CD4-positive, alpha-beta T cell (primary cell): ENCODE measurements around the gene CARS1. TPM values are rescaled to one million over a fixed set of nuclear protein-coding genes. Genes with fewer than 3 reads are reported as not detected.

Experiments
- ATAC-seq: fragments of 200-7000 bp; cut with Tn5 transposase; one replicate; pipeline ENCODE4 v1.10.0; 2022; ENCODE audit warnings: mild to moderate bottlenecking; ENCODE audit not compliant: poor library complexity
- CTCF ChIA-PET: fragments of 350-600 bp; sonication (Branson Sonifier 250); formaldehyde crosslinking; loops from one replicate; lab custom pipeline; 2021; ENCODE audit warnings: antibody characterized with exemption, inconsistent platforms; lab: Charles Lee
- POLR2A ChIA-PET: fragments of 350-600 bp; sonication (Branson Sonifier 250); formaldehyde crosslinking; loops from one replicate; lab custom pipeline; 2021; ENCODE audit warnings: antibody characterized with exemption, inconsistent platforms; lab: Charles Lee
- DNase-seq, 14 experiments: peaks; one replicate each; pipeline ENCODE4 v3.0.0-alpha.2; 2013 to 2020; ENCODE audit warnings: mixed read lengths in 2 of 14
- H3K27ac ChIP-seq, 2 donors: one replicate each; pipeline versions ENCODE4 v1.5.1 to v1.7.0; 2013; ENCODE audit warnings: low read length in 2 of 2, low read depth in 1 of 2, mild to moderate bottlenecking in 1 of 2
- H3K27me3 ChIP-seq, 2 experiments: 1 replicate in 1 of 2; 2 replicates in 1 of 2; pipeline versions ENCODE4 v1.6.1 to v1.7.0; 2013; ENCODE audit warnings: low read length in 2 of 2, control low read depth in 1 of 2, mild to moderate bottlenecking in 1 of 2, moderate library complexity in 1 of 2; ENCODE audit not compliant: insufficient read depth in 2 of 2, control insufficient read depth in 1 of 2
- H3K36me3 ChIP-seq: one replicate; pipeline ENCODE4 v1.6.1; 2013; ENCODE audit warnings: low read length, control low read depth; ENCODE audit not compliant: insufficient read depth
- H3K4me1 ChIP-seq: one replicate; pipeline ENCODE4 v1.6.1; 2013; ENCODE audit warnings: low read length, control low read depth; ENCODE audit not compliant: insufficient read depth
- H3K4me3 ChIP-seq: one replicate; pipeline ENCODE4 v1.5.1; 2013; ENCODE audit warnings: mild to moderate bottlenecking, low read length, moderate library complexity
- H3K9me3 ChIP-seq, 2 experiments: 1 replicate in 1 of 2; 2 replicates in 1 of 2; pipeline versions ENCODE4 v1.6.1 to v1.7.0; 2013; ENCODE audit warnings: low read length in 2 of 2, mild to moderate bottlenecking in 2 of 2, control low read depth in 1 of 2, moderate library complexity in 1 of 2; ENCODE audit not compliant: control insufficient read depth in 1 of 2, insufficient read depth in 1 of 2
- H3K27ac Mint-ChIP-seq: one replicate; pipeline ENCODE4 v1.8.0; 2020; ENCODE audit warnings: mixed read lengths
- H3K27me3 Mint-ChIP-seq: one replicate; pipeline ENCODE4 v1.8.0; 2021; ENCODE audit warnings: mixed read lengths
- H3K36me3 Mint-ChIP-seq: one replicate; pipeline ENCODE4 v1.8.0; 2021; ENCODE audit warnings: low read depth, mixed read lengths
- H3K4me1 Mint-ChIP-seq: one replicate; pipeline ENCODE4 v1.8.0; 2021; ENCODE audit warnings: low read depth, mixed read lengths
- H3K4me3 Mint-ChIP-seq: one replicate; pipeline ENCODE4 v1.8.0; 2020; ENCODE audit warnings: mild to moderate bottlenecking, mixed read lengths
- H3K9me3 Mint-ChIP-seq: one replicate; pipeline ENCODE4 v1.8.0; 2020; ENCODE audit warnings: mixed read lengths
- CTCF ChIP-seq: fragments of 200-600 bp; IDR thresholded peaks from one replicate; pipeline ENCODE4 v1.8.0; 2022; ENCODE audit warnings: antibody characterized with exemption, mild to moderate bottlenecking
- intact Hi-C, 2 experiments: fragments of 100-400 bp; cut with DNase I in 1 of 2; cut with micrococcal nuclease in 1 of 2; formaldehyde crosslinking; loops; one replicate each; pipeline versions ENCODE4 v1.15.1 to v1.9.0; 2023 to 2025; cut with DNase I, micrococcal nuclease
- total RNA-seq, 174 experiments: library from RNA in 2 of 174; stranded (reverse) in 2 of 174; gene quantifications; one replicate each; pipeline ENCODE4 v1.2.3 and lab custom pipeline; 2021 to 2026

Gene CARS1
- total RNA-seq, 2 experiments from 2014 or later = 24.1 to 25.2 TPM

- H3K4me3 Mint-ChIP-seq = no peak overlapping the region
- ChIA-PET POLR2A (no interaction called here), CTCF (no interaction called here)
- H3K9me3 ChIP-seq = peaks cover 0 to 3% of the 10 kb centered on the region in 2 experiments
- H3K4me3 ChIP-seq = no peak overlapping the region
- no peak for TF ChIP-seq CTCF
- H3K36me3 ChIP-seq = no peaks in the 10 kb centered on the region
- H3K36me3 Mint-ChIP-seq = no peaks in the 10 kb centered on the region
- DNase-seq (no peak), ATAC-seq (no peak)
- H3K27me3 ChIP-seq = no peaks in the 10 kb centered on the region
- no peaks in the 10 kb centered on the region for H3K4me1 Mint-ChIP-seq
- no peaks in the 10 kb centered on the region for H3K27me3 Mint-ChIP-seq
- H3K27ac ChIP-seq = no peak overlapping the region
- no peaks in the 10 kb centered on the region for H3K9me3 Mint-ChIP-seq
- H3K4me1 ChIP-seq = peaks cover 6% of the 10 kb centered on the region
- H3K27ac Mint-ChIP-seq = no peak overlapping the region
- intact Hi-C loops = no loop called here
Observed at GRCh38 chr11:3087373-3087772, 30.1 kb upstream of the CARS1 start.

GRCh38 chr11:3086671-3087150 is 29.5 kb upstream of the CARS1 start:
- H3K9me3 ChIP-seq = no peaks in the 10 kb centered on the region
- H3K27ac ChIP-seq = no peak overlapping the region
- TF ChIP-seq CTCF = no peak
- no peak overlapping the region for H3K4me3 Mint-ChIP-seq
- DNase-seq (no peak), ATAC-seq (no peak)
- H3K9me3 Mint-ChIP-seq = no peaks in the 10 kb centered on the region
- no peaks in the 10 kb centered on the region for H3K4me1 Mint-ChIP-seq
- no peaks in the 10 kb centered on the region for H3K36me3 ChIP-seq
- H3K27me3 ChIP-seq = no peaks in the 10 kb centered on the region
- ChIA-PET CTCF (no interaction called here), POLR2A (no interaction called here)
- H3K4me1 ChIP-seq = peaks cover 3% of the 10 kb centered on the region
- H3K36me3 Mint-ChIP-seq = no peaks in the 10 kb centered on the region
- H3K4me3 ChIP-seq = no peak overlapping the region
- intact Hi-C loops = no loop called here
- H3K27me3 Mint-ChIP-seq = no peaks in the 10 kb centered on the region
- H3K27ac Mint-ChIP-seq = no peak overlapping the region

- intact Hi-C loops = no loop called here
- DNase-seq (no peak), ATAC-seq (no peak)
- Mint-ChIP-seq H3K27ac (no peak overlapping the region), H3K4me1 (no peaks in the 10 kb centered on the region), H3K4me3 (no peak overlapping the region), H3K9me3 (no peaks in the 10 kb centered on the region), H3K27me3 (no peaks in the 10 kb centered on the region), H3K36me3 (no peaks in the 10 kb centered on the region)
- POLR2A ChIA-PET = interaction anchor here (0.8 kb wide), 1 partner anchor 71 kb away, joined by 3 read pairs; no protein-coding TSS in a partner anchor
- H3K27me3 ChIP-seq = no peaks in the 10 kb centered on the region
- no peak overlapping the region for H3K4me3 ChIP-seq
- TF ChIP-seq CTCF = no peak
- H3K4me1 ChIP-seq = no peaks in the 10 kb centered on the region
- no peaks in the 10 kb centered on the region for H3K9me3 ChIP-seq
- H3K36me3 ChIP-seq = no peaks in the 10 kb centered on the region
- no peak overlapping the region for H3K27ac ChIP-seq
- CTCF ChIA-PET = no interaction called here
Observed at GRCh38 chr11:3086114-3086513, 28.9 kb upstream of the CARS1 start.
